Suprapubic skin (tissue), 4 donors: ENCODE results near the gene HUS1B.

Experiments
- EP300 ChIP-seq: sonication (generic); formaldehyde crosslinking; IDR thresholded peaks from one replicate; pipeline ENCODE4 v1.6.1; 2017; ENCODE audit warnings: antibody characterized with exemption
- POLR2AphosphoS5 ChIP-seq, 3 donors: sonication (generic); formaldehyde crosslinking; IDR thresholded peaks; one replicate each; pipeline ENCODE4 v1.6.1; 2017; ENCODE audit warnings: antibody characterized with exemption in 3 of 3
- TF ChIP-seq, protein P1 (sequence below), 2 donors: fragments of 200-600 bp in 1 of 2; fragments of 450-650 bp in 1 of 2; sonication (generic) in 1 of 2; IDR thresholded peaks; one replicate each; pipeline ENCODE4 v1.5.1; 2016 to 2019; ENCODE audit warnings: antibody characterized with exemption in 2 of 2, mild to moderate bottlenecking in 1 of 2, moderate library complexity in 1 of 2

DNA sequence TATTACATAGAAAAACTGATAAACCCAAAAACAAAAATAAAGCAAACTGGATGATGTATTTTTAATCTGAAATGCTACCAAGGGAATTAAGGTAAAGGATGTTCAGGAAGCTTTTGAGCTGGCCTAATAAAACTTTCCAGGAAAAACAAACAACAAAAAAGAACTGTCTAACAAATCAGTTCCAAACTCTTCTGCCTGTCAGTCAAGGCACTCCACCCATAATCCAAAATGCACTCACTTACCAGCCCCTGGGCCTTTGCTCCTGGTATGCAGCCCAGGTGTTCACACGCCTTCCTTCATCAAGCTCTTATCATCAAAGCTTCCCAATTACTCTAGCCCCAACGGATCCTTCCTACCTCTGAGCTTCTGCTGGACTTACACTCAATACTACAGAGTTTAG lies 32.3 kb upstream of the HUS1B start:
- TF ChIP-seq, protein P1, sequence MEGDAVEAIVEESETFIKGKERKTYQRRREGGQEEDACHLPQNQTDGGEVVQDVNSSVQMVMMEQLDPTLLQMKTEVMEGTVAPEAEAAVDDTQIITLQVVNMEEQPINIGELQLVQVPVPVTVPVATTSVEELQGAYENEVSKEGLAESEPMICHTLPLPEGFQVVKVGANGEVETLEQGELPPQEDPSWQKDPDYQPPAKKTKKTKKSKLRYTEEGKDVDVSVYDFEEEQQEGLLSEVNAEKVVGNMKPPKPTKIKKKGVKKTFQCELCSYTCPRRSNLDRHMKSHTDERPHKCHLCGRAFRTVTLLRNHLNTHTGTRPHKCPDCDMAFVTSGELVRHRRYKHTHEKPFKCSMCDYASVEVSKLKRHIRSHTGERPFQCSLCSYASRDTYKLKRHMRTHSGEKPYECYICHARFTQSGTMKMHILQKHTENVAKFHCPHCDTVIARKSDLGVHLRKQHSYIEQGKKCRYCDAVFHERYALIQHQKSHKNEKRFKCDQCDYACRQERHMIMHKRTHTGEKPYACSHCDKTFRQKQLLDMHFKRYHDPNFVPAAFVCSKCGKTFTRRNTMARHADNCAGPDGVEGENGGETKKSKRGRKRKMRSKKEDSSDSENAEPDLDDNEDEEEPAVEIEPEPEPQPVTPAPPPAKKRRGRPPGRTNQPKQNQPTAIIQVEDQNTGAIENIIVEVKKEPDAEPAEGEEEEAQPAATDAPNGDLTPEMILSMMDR (IDR thresholded peaks at IDR 0.05): no peak
- TF ChIP-seq EP300 (no peak), POLR2AphosphoS5 (IDR thresholded peaks at IDR 0.05) (no peak)
